ENCODE results near the gene KCNMA1.

GRCh38 chr10:77005871-77006270 lies 631.7 kb downstream of the KCNMA1 start:
- TF ChIP-seq, protein P1, sequence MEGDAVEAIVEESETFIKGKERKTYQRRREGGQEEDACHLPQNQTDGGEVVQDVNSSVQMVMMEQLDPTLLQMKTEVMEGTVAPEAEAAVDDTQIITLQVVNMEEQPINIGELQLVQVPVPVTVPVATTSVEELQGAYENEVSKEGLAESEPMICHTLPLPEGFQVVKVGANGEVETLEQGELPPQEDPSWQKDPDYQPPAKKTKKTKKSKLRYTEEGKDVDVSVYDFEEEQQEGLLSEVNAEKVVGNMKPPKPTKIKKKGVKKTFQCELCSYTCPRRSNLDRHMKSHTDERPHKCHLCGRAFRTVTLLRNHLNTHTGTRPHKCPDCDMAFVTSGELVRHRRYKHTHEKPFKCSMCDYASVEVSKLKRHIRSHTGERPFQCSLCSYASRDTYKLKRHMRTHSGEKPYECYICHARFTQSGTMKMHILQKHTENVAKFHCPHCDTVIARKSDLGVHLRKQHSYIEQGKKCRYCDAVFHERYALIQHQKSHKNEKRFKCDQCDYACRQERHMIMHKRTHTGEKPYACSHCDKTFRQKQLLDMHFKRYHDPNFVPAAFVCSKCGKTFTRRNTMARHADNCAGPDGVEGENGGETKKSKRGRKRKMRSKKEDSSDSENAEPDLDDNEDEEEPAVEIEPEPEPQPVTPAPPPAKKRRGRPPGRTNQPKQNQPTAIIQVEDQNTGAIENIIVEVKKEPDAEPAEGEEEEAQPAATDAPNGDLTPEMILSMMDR (IDR thresholded peaks at IDR 0.05), result no peak
- TF ChIP-seq, protein P2, sequence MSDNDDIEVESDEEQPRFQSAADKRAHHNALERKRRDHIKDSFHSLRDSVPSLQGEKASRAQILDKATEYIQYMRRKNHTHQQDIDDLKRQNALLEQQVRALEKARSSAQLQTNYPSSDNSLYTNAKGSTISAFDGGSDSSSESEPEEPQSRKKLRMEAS (IDR thresholded peaks at IDR 0.05; ENCODE audit: low read depth), result no peak
- TF ChIP-seq ELF1 (IDR thresholded peaks at IDR 0.05), result no peak
- TF ChIP-seq JUND (IDR thresholded peaks at IDR 0.05), result no peak
- TF ChIP-seq GABPA (IDR thresholded peaks at IDR 0.05; ENCODE audit: low read depth), result no peak
- TF ChIP-seq FOXJ3 (CRISPR knock-in tag; IDR thresholded peaks at IDR 0.05), result no peak
- no peak for TF ChIP-seq REST (IDR thresholded peaks at IDR 0.05; ENCODE audit: low read depth, low read length)
- TF ChIP-seq POLR2AphosphoS5 (IDR thresholded peaks at IDR 0.05; ENCODE audit: low read depth, low read length), result no peak
- TF ChIP-seq TAF1 (IDR thresholded peaks at IDR 0.05; ENCODE audit: borderline replicate concordance, low read depth, low read length), result no peak
- no peak for TF ChIP-seq FOSL2 (IDR thresholded peaks at IDR 0.05; ENCODE audit: borderline replicate concordance, low read depth)
- TF ChIP-seq, protein P3, sequence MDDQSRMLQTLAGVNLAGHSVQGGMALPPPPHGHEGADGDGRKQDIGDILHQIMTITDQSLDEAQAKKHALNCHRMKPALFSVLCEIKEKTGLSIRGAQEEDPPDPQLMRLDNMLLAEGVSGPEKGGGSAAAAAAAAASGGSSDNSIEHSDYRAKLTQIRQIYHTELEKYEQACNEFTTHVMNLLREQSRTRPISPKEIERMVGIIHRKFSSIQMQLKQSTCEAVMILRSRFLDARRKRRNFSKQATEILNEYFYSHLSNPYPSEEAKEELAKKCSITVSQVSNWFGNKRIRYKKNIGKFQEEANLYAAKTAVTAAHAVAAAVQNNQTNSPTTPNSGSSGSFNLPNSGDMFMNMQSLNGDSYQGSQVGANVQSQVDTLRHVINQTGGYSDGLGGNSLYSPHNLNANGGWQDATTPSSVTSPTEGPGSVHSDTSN (IDR thresholded peaks at IDR 0.05), result no peak

Measured in SK-N-SH (cell line).